SHP77 (cell line): ENCODE results near the gene PRKRIP1.
"Not testable (repeated sequence)": the region's sequence is repeated elsewhere in the genome, so short reads cannot be mapped to it uniquely, and the experiment has no call there.

ENCODE experiments used
- DNase-seq, 2 experiments: peaks; one replicate each; lab custom pipeline; 2025; lab: John Stamatoyannopoulos, UW

Gene PRKRIP1

GRCh38 chr7:102404005-102404861, 8.1 kb downstream of the PRKRIP1 start:
- DNase-seq, result peak; percentile 49 to 65

GRCh38 chr7:102404862-102405188, 8.7 kb downstream of the PRKRIP1 start:
- DNase-seq, result not testable (repeated sequence)

- DNase-seq, result no peak
Observed at GRCh38 chr7:102407910-102408309, 11.7 kb downstream of the PRKRIP1 start.

- DNase-seq, result not testable (repeated sequence)
Observed at GRCh38 chr7:102408530-102408929, 12.4 kb downstream of the PRKRIP1 start.

GRCh38 chr7:102409340-102409739, 13.2 kb downstream of the PRKRIP1 start:
- no peak for DNase-seq

- no peak for DNase-seq
Observed at GRCh38 chr7:102410123-102410522, 14.0 kb downstream of the PRKRIP1 start.

- DNase-seq, result no peak
Observed at GRCh38 chr7:102410918-102411317, 14.8 kb downstream of the PRKRIP1 start.

- peak in 1 of 2 experiments; percentile 10 for DNase-seq
Observed at GRCh38 chr7:102412548-102412947, 16.4 kb downstream of the PRKRIP1 start.

GRCh38 chr7:102413091-102413490, 16.9 kb downstream of the PRKRIP1 start:
- no peak for DNase-seq

GRCh38 chr7:102413611-102414010, 17.4 kb downstream of the PRKRIP1 start:
- no peak for DNase-seq

GRCh38 chr7:102415685-102416225, 19.6 kb downstream of the PRKRIP1 start:
- DNase-seq, result no peak

- DNase-seq, result no peak
Observed at GRCh38 chr7:102416406-102416805, 20.2 kb downstream of the PRKRIP1 start.

- no peak for DNase-seq
Observed at GRCh38 chr7:102417105-102417504, 20.9 kb downstream of the PRKRIP1 start.

- no peak for DNase-seq
Observed at GRCh38 chr7:102418592-102418991, 22.4 kb downstream of the PRKRIP1 start.

- no peak for DNase-seq
Observed at GRCh38 chr7:102421706-102422240, 25.6 kb downstream of the PRKRIP1 start.

GRCh38 chr7:102424129-102424551, 28.0 kb downstream of the PRKRIP1 start:
- no peak for DNase-seq

- DNase-seq, result no peak
Observed at GRCh38 chr7:102424787-102425218, 28.6 kb downstream of the PRKRIP1 start.

GRCh38 chr7:102425639-102426267, 29.6 kb downstream of the PRKRIP1 start:
- no peak for DNase-seq

GRCh38 chr7:102426268-102427018, 30.3 kb downstream of the PRKRIP1 start:
- no peak for DNase-seq

- DNase-seq, result no peak
Observed at GRCh38 chr7:102427019-102427405, 30.8 kb downstream of the PRKRIP1 start.

- no peak for DNase-seq
Observed at GRCh38 chr7:102429141-102429899, 33.2 kb downstream of the PRKRIP1 start.
